HEK293 (cell line): ENCODE measurements around the gene C6orf163.

ENCODE experiments used
- BCL11B ChIP-seq: fragments of 450-650 bp; formaldehyde crosslinking; IDR thresholded peaks from 2 replicates; pipeline ENCODE4 v1.5.1; 2016; ENCODE audit warnings: low read depth, missing biosample characterization, missing genetic modification characterization
- GLI4 ChIP-seq: fragments of 450-650 bp; formaldehyde crosslinking; IDR thresholded peaks from 2 replicates; pipeline ENCODE4 v1.5.1; 2016; ENCODE audit warnings: missing biosample characterization, missing genetic modification characterization
- KLF16 ChIP-seq: fragments of 450-650 bp; formaldehyde crosslinking; IDR thresholded peaks from 2 replicates; pipeline ENCODE4 v1.5.1; 2017; ENCODE audit warnings: missing biosample characterization, missing genetic modification characterization
- KLF8 ChIP-seq: fragments of 450-650 bp; formaldehyde crosslinking; IDR thresholded peaks from 2 replicates; pipeline ENCODE4 v1.5.1; 2016; ENCODE audit warnings: missing biosample characterization, missing genetic modification characterization
- OSR2 ChIP-seq: fragments of 450-650 bp; formaldehyde crosslinking; IDR thresholded peaks from 2 replicates; pipeline ENCODE4 v1.5.1; 2016; ENCODE audit warnings: missing biosample characterization, missing genetic modification characterization
- SCRT2 ChIP-seq: fragments of 450-650 bp; formaldehyde crosslinking; IDR thresholded peaks from 2 replicates; pipeline ENCODE4 v1.5.1; 2016; ENCODE audit warnings: missing biosample characterization, missing genetic modification characterization
- SP2 ChIP-seq: fragments of 450-650 bp; formaldehyde crosslinking; IDR thresholded peaks from 2 replicates; pipeline ENCODE4 v1.5.1; 2016; ENCODE audit warnings: missing biosample characterization, missing genetic modification characterization
- YY1 ChIP-seq: fragments of 450-650 bp; formaldehyde crosslinking; IDR thresholded peaks from 2 replicates; pipeline ENCODE4 v1.5.1; 2018; ENCODE audit warnings: missing biosample characterization, missing genetic modification characterization
- ZBTB17 ChIP-seq: fragments of 450-650 bp; formaldehyde crosslinking; IDR thresholded peaks from 2 replicates; pipeline ENCODE4 v1.5.1; 2016; ENCODE audit warnings: missing biosample characterization, missing genetic modification characterization
- ZBTB21 ChIP-seq: fragments of 450-650 bp; formaldehyde crosslinking; IDR thresholded peaks from 2 replicates; pipeline ENCODE4 v1.5.1; 2017; ENCODE audit warnings: missing biosample characterization, missing genetic modification characterization
- ZEB2 ChIP-seq: fragments of 450-650 bp; formaldehyde crosslinking; IDR thresholded peaks from 2 replicates; pipeline ENCODE4 v1.5.1; 2016; ENCODE audit warnings: missing biosample characterization, missing genetic modification characterization
- ZIC2 ChIP-seq: fragments of 450-650 bp; formaldehyde crosslinking; IDR thresholded peaks from 2 replicates; pipeline ENCODE4 v1.5.1; 2016; ENCODE audit warnings: missing biosample characterization, missing genetic modification characterization
- ZNF114 ChIP-seq: fragments of 450-650 bp; formaldehyde crosslinking; IDR thresholded peaks from 2 replicates; pipeline ENCODE4 v1.5.0; 2017; ENCODE audit warnings: missing biosample characterization, missing genetic modification characterization
- ZNF133 ChIP-seq: fragments of 450-650 bp; formaldehyde crosslinking; IDR thresholded peaks from 2 replicates; pipeline ENCODE4 v1.5.1; 2016; ENCODE audit warnings: missing biosample characterization, missing genetic modification characterization
- ZNF23 ChIP-seq: fragments of 450-650 bp; formaldehyde crosslinking; IDR thresholded peaks from 2 replicates; pipeline ENCODE4 v1.5.1; 2016; ENCODE audit warnings: missing biosample characterization, missing genetic modification characterization, borderline replicate concordance
- ZNF239 ChIP-seq: fragments of 450-650 bp; formaldehyde crosslinking; IDR thresholded peaks from 2 replicates; pipeline ENCODE4 v1.5.1; 2016; ENCODE audit warnings: missing biosample characterization, missing genetic modification characterization
- ZNF280C ChIP-seq: fragments of 450-650 bp; formaldehyde crosslinking; IDR thresholded peaks from 2 replicates; pipeline ENCODE4 v1.5.1; 2016; ENCODE audit warnings: missing biosample characterization, missing genetic modification characterization
- ZNF354C ChIP-seq: fragments of 450-650 bp; formaldehyde crosslinking; IDR thresholded peaks from 2 replicates; pipeline ENCODE4 v1.5.1; 2016; ENCODE audit warnings: missing biosample characterization, missing genetic modification characterization, low read depth, borderline replicate concordance
- ZNF362 ChIP-seq: fragments of 450-650 bp; formaldehyde crosslinking; IDR thresholded peaks from 2 replicates; pipeline ENCODE4 v1.5.1; 2016; ENCODE audit warnings: missing biosample characterization, missing genetic modification characterization
- ZNF366 ChIP-seq: fragments of 450-650 bp; formaldehyde crosslinking; conservative IDR thresholded peaks from 2 replicates; pipeline ENCODE4 v1.5.1; 2016; ENCODE audit warnings: missing biosample characterization, missing genetic modification characterization
- ZNF404 ChIP-seq: fragments of 450-650 bp; formaldehyde crosslinking; IDR thresholded peaks from 2 replicates; pipeline ENCODE4 v1.5.1; 2017; ENCODE audit warnings: missing biosample characterization, missing genetic modification characterization
- ZNF426 ChIP-seq: fragments of 450-650 bp; formaldehyde crosslinking; IDR thresholded peaks from 2 replicates; pipeline ENCODE4 v1.5.1; 2017; ENCODE audit warnings: missing biosample characterization, missing genetic modification characterization, mild to moderate bottlenecking, inconsistent platforms, moderate library complexity
- ZNF433 ChIP-seq: fragments of 450-650 bp; formaldehyde crosslinking; IDR thresholded peaks from 2 replicates; pipeline ENCODE4 v1.5.1; 2016; ENCODE audit warnings: missing biosample characterization, missing genetic modification characterization, low read depth
- ZNF449 ChIP-seq: fragments of 450-650 bp; formaldehyde crosslinking; IDR thresholded peaks from 2 replicates; pipeline ENCODE4 v1.5.1; 2017; ENCODE audit warnings: missing biosample characterization, mild to moderate bottlenecking, missing genetic modification characterization, moderate library complexity
- ZNF530 ChIP-seq: fragments of 450-650 bp; formaldehyde crosslinking; IDR thresholded peaks from 2 replicates; pipeline ENCODE4 v1.5.1; 2016; ENCODE audit warnings: low read depth, missing biosample characterization, missing genetic modification characterization
- ZNF626 ChIP-seq: fragments of 450-650 bp; sonication (Bioruptor Pico); formaldehyde crosslinking; IDR thresholded peaks from 2 replicates; pipeline ENCODE4 v1.5.1; 2018; ENCODE audit warnings: missing biosample characterization, missing genetic modification characterization, inconsistent platforms
- ZNF664 ChIP-seq: fragments of 450-650 bp; formaldehyde crosslinking; IDR thresholded peaks from 2 replicates; pipeline ENCODE4 v1.5.1; 2016; ENCODE audit warnings: missing biosample characterization, missing genetic modification characterization
- ZNF677 ChIP-seq: fragments of 450-650 bp; IDR thresholded peaks from 2 replicates; pipeline ENCODE4 v1.5.0; 2018; ENCODE audit warnings: missing biosample characterization, mild to moderate bottlenecking, missing genetic modification characterization, moderate library complexity
- ZNF747 ChIP-seq: fragments of 450-650 bp; formaldehyde crosslinking; IDR thresholded peaks from 2 replicates; pipeline ENCODE4 v1.5.1; 2016; ENCODE audit warnings: missing biosample characterization, missing genetic modification characterization
- ZNF776 ChIP-seq: fragments of 450-650 bp; formaldehyde crosslinking; IDR thresholded peaks from 2 replicates; pipeline ENCODE4 v1.5.0; 2017; ENCODE audit warnings: missing biosample characterization, missing genetic modification characterization, borderline replicate concordance
- ZNF792 ChIP-seq: fragments of 450-650 bp; formaldehyde crosslinking; IDR thresholded peaks from 2 replicates; pipeline ENCODE4 v1.5.1; 2016; ENCODE audit warnings: missing biosample characterization, missing genetic modification characterization
- ZXDB ChIP-seq: fragments of 450-650 bp; formaldehyde crosslinking; IDR thresholded peaks from 2 replicates; pipeline ENCODE4 v1.5.1; 2016; ENCODE audit warnings: missing biosample characterization, missing genetic modification characterization
- TF ChIP-seq, protein P1 (sequence below): fragments of 450-650 bp; formaldehyde crosslinking; IDR thresholded peaks from 2 replicates; pipeline ENCODE4 v1.5.1; 2016; ENCODE audit warnings: missing biosample characterization, missing genetic modification characterization
- TF ChIP-seq, protein P2 (sequence below): fragments of 450-650 bp; formaldehyde crosslinking; IDR thresholded peaks from 2 replicates; pipeline ENCODE4 v1.5.1; 2017; ENCODE audit warnings: missing biosample characterization, missing genetic modification characterization

Gene C6orf163

GRCh38 chr6:87322304-87323212 is 22.1 kb upstream of the C6orf163 start, which contains the start of gene SMIM8 (continued):
- TF ChIP-seq SP2 (peak; percentile 86), KLF8 (tag by site-specific recombination) (peak; percentile 99), ZNF792 (tag by site-specific recombination) (no peak), ZNF366 (tag by site-specific recombination) (no peak), ZNF114 (tag by site-specific recombination) (no peak), ZNF404 (tag by site-specific recombination) (no peak), ZNF449 (tag by site-specific recombination) (peak; percentile 91), ZNF677 (no peak; the same call in 1 of the 2 replicates), ZXDB (tag by site-specific recombination) (peak; percentile 90), ZBTB21 (tag by site-specific recombination) (no peak), BCL11B (tag by site-specific recombination) (no peak; the same call in 1 of the 2 replicates), OSR2 (tag by site-specific recombination) (no peak), ZNF354C (tag by site-specific recombination) (no peak), GLI4 (peak; percentile 88; the same call in 1 of the 2 replicates), ZNF280C (tag by site-specific recombination) (no peak), ZNF433 (tag by site-specific recombination) (no peak), ZEB2 (peak; percentile 94), ZNF23 (tag by site-specific recombination) (no peak), KLF16 (peak; percentile 94), ZBTB17 (tag by site-specific recombination) (peak; percentile 77), ZNF776 (no peak), ZNF239 (no peak), ZNF530 (tag by site-specific recombination) (no peak), YY1 (tag by site-specific recombination) (peak; percentile 60; the same call in 1 of the 2 replicates), ZNF626 (tag by site-specific recombination) (peak; percentile 69; the same call in 1 of the 2 replicates), ZIC2 (tag by site-specific recombination) (peak; percentile 40; the same call in 1 of the 2 replicates), ZNF664 (tag by site-specific recombination) (no peak), ZNF133 (tag by site-specific recombination) (no peak), ZNF747 (no peak), ZNF426 (tag by site-specific recombination) (no peak), ZNF362 (tag by site-specific recombination) (0 out of 2 replicates have a peak, but pooled peaks have one; percentile 13), SCRT2 (tag by site-specific recombination) (peak; percentile 58; the same call in 1 of the 2 replicates)
- TF ChIP-seq, protein P1, sequence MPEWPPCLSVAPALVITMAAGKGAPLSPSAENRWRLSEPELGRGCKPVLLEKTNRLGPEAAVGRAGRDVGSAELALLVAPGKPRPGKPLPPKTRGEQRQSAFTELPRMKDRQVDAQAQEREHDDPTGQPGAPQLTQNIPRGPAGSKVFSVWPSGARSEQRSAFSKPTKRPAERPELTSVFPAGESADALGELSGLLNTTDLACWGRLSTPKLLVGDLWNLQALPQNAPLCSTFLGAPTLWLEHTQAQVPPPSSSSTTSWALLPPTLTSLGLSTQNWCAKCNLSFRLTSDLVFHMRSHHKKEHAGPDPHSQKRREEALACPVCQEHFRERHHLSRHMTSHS (tag by site-specific recombination) = no peak
- TF ChIP-seq, protein P2, sequence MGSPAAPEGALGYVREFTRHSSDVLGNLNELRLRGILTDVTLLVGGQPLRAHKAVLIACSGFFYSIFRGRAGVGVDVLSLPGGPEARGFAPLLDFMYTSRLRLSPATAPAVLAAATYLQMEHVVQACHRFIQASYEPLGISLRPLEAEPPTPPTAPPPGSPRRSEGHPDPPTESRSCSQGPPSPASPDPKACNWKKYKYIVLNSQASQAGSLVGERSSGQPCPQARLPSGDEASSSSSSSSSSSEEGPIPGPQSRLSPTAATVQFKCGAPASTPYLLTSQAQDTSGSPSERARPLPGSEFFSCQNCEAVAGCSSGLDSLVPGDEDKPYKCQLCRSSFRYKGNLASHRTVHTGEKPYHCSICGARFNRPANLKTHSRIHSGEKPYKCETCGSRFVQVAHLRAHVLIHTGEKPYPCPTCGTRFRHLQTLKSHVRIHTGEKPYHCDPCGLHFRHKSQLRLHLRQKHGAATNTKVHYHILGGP (tag by site-specific recombination) = no peak
